Transverse colon (tissue), 4 donors: ENCODE measurements around the gene KNSTRN.

Source experiments
- CTCF ChIP-seq, 5 experiments: fragments of 200-600 bp in 3 of 5; fragments of 450-650 bp in 2 of 5; sonication (generic) in 3 of 5; IDR thresholded peaks; 1 replicate in 2 of 5; 2 replicates in 3 of 5; pipeline ENCODE4 v1.5.1; 2016 to 2017; ENCODE audit warnings: antibody characterized with exemption in 5 of 5, inconsistent platforms in 3 of 5, mild to moderate bottlenecking in 2 of 5, moderate library complexity in 1 of 5
- EP300 ChIP-seq: sonication (generic); formaldehyde crosslinking; IDR thresholded peaks from one replicate; pipeline ENCODE4 v1.6.1; 2017; ENCODE audit warnings: antibody characterized with exemption, low read depth
- POLR2A ChIP-seq: fragments of 450-650 bp; IDR thresholded peaks from one replicate; pipeline ENCODE4 v1.6.1; 2016; ENCODE audit warnings: antibody characterized with exemption, mild to moderate bottlenecking, moderate library complexity
- POLR2AphosphoS5 ChIP-seq, 3 donors: sonication (generic); formaldehyde crosslinking; IDR thresholded peaks; one replicate each; pipeline ENCODE4 v1.6.1; 2016; ENCODE audit warnings: antibody characterized with exemption in 3 of 3

GRCh38 chr15:40360015-40360414 lies 22.5 kb upstream of the KNSTRN start:
- TF ChIP-seq CTCF (IDR thresholded peaks at IDR 0.05) (no peak), POLR2A (no peak), POLR2AphosphoS5 (IDR thresholded peaks at IDR 0.05) (no peak), EP300 (no peak)
